Progenitor cell of endocrine pancreas (in vitro differentiated cells): ENCODE data around the gene ORM1. TPM values are rescaled to one million over a fixed set of nuclear protein-coding genes. Genes with fewer than 3 reads are reported as not detected.
A peak's percentile ranks its signal among the peaks of the same experiment; 100 is the strongest.

Source experiments
- DNase-seq: peaks from one replicate; pipeline ENCODE4 v3.0.0; 2021; ENCODE audit warnings: low spot score; ENCODE audit not compliant: unreplicated experiment
- H3K27ac Mint-ChIP-seq: 2 replicates; pipeline ENCODE4 v1.8.0; 2021; ENCODE audit warnings: mild to moderate bottlenecking, moderate library complexity, mixed read lengths
- H3K27me3 Mint-ChIP-seq: 2 replicates; pipeline ENCODE4 v1.8.0; 2021; ENCODE audit warnings: mixed read lengths
- H3K36me3 Mint-ChIP-seq: 2 replicates; pipeline ENCODE4 v1.8.0; 2022; ENCODE audit warnings: mixed read lengths; ENCODE audit not compliant: insufficient read depth
- H3K4me1 Mint-ChIP-seq: 2 replicates; pipeline ENCODE4 v1.8.0; 2021; ENCODE audit warnings: low read depth, mixed read lengths
- H3K4me3 Mint-ChIP-seq: 2 replicates; pipeline ENCODE4 v1.8.0; 2021; ENCODE audit warnings: low read depth, mild to moderate bottlenecking, moderate library complexity, mixed read lengths
- H3K9me3 Mint-ChIP-seq: 2 replicates; pipeline ENCODE4 v1.8.0; 2021; ENCODE audit warnings: low read depth, mixed read lengths
- CTCF ChIP-seq: fragments of 200-600 bp; sonication (generic); IDR thresholded peaks from one replicate; pipeline ENCODE4 v1.5.0; 2021; ENCODE audit warnings: antibody characterized with exemption, mild to moderate bottlenecking; ENCODE audit not compliant: unreplicated experiment
- total RNA-seq: library from RNA; stranded (reverse); gene quantifications from 2 replicates; pipeline ENCODE4 v1.2.1, GENCODE V29; 2021

ORM1 gene
- total RNA-seq, 1 donor from 2014 or later = 9.3 TPM

- H3K27ac Mint-ChIP-seq = no peak overlapping the region
- no peaks in the 10 kb centered on the region for H3K27me3 Mint-ChIP-seq
- no peaks in the 10 kb centered on the region for H3K4me1 Mint-ChIP-seq
- H3K36me3 Mint-ChIP-seq = peaks cover 10% of the 10 kb centered on the region
- no peak for DNase-seq
- no peak overlapping the region for H3K4me3 Mint-ChIP-seq
- no peak for TF ChIP-seq CTCF
- no peaks in the 10 kb centered on the region for H3K9me3 Mint-ChIP-seq
Measured at GRCh38 chr9:114304416-114305188, 18.3 kb upstream of the ORM1 start.

DNA sequence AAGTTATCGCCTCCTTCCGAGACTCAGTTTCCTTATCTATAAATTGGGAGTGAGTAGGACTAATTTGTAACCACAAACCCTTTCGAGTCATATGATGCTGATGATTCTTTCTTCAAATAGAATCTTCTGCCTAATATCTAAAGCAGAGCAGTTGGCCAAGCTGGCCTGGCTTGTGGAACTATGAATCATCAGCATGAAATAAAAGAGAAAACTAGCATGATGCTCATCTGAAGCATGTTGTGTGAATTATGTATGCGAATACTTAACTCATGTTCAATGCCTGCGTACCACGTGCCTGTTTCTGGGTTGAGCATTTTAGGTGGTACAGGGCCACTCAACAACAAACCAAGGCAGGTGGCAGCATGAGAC, 15.0 kb upstream of the ORM1 start:
- no peaks in the 10 kb centered on the region for H3K27me3 Mint-ChIP-seq
- H3K27ac Mint-ChIP-seq = no peak overlapping the region
- no peak overlapping the region for H3K4me3 Mint-ChIP-seq
- peaks cover 14% of the 10 kb centered on the region for H3K36me3 Mint-ChIP-seq
- TF ChIP-seq CTCF = no peak
- H3K9me3 Mint-ChIP-seq = no peaks in the 10 kb centered on the region
- H3K4me1 Mint-ChIP-seq = no peaks in the 10 kb centered on the region
- no peak for DNase-seq

- Mint-ChIP-seq H3K27me3 (no peaks in the 10 kb centered on the region), H3K4me1 (no peaks in the 10 kb centered on the region), H3K4me3 (no peak overlapping the region), H3K9me3 (no peaks in the 10 kb centered on the region), H3K36me3 (peaks cover 14% of the 10 kb centered on the region), H3K27ac (no peak overlapping the region)
- no peak for TF ChIP-seq CTCF
- DNase-seq = no peak
Measured at GRCh38 chr9:114308361-114308950, 14.4 kb upstream of the ORM1 start.

DNA sequence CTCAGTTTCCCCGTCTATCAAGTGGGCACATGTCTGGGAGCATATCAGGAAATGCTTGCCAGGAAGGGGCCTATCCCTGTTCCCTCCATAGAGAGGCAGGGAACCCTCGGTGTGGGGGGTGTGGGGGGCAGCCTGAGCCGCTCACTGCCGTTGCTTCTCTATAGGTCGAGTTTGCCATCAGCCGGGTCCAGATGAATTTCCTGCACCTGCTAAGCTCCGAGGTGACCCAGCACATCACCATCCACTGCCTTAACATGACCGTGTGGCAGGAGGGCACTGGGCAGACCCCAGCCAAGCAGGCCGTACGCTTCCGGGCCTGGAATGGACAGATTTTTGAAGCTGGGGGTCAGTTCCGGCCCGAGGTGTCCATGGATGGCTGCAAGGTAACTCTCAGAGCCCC, 13.8 kb upstream of the ORM1 start:
- H3K4me3 Mint-ChIP-seq = no peak overlapping the region
- H3K27ac Mint-ChIP-seq = no peak overlapping the region
- no peaks in the 10 kb centered on the region for H3K9me3 Mint-ChIP-seq
- DNase-seq = no peak
- no peaks in the 10 kb centered on the region for H3K27me3 Mint-ChIP-seq
- TF ChIP-seq CTCF = no peak
- peaks cover 14% of the 10 kb centered on the region for H3K36me3 Mint-ChIP-seq
- H3K4me1 Mint-ChIP-seq = no peaks in the 10 kb centered on the region

- no peaks in the 10 kb centered on the region for H3K9me3 Mint-ChIP-seq
- peak overlapping the region; percentile 59 for H3K27ac Mint-ChIP-seq
- H3K36me3 Mint-ChIP-seq = peaks cover 14% of the 10 kb centered on the region
- no peaks in the 10 kb centered on the region for H3K4me1 Mint-ChIP-seq
- H3K27me3 Mint-ChIP-seq = no peaks in the 10 kb centered on the region
- TF ChIP-seq CTCF = no peak
- no peak overlapping the region for H3K4me3 Mint-ChIP-seq
- no peak for DNase-seq
Measured at GRCh38 chr9:114310471-114311450, 12.1 kb upstream of the ORM1 start.
